ENCODE measurements around the gene HEMGN. TPM values are rescaled to one million over a fixed set of nuclear protein-coding genes. Genes with fewer than 3 reads are reported as not detected.

HEMGN gene
- total RNA-seq, 1 donor from 2014 or later: not detected

- no peak overlapping the region for H3K4me3 Mint-ChIP-seq (ENCODE audit: unreplicated experiment)
- DNase-seq (ENCODE audit: extremely low spot score, unreplicated experiment): no peak
- H3K36me3 Mint-ChIP-seq (ENCODE audit: unreplicated experiment): no peaks in the 10 kb centered on the region
- no peak for TF ChIP-seq CTCF (IDR thresholded peaks at IDR 0.05)
- H3K9me3 Mint-ChIP-seq (ENCODE audit: unreplicated experiment): no peaks in the 10 kb centered on the region
- peaks cover 54% of the 10 kb centered on the region for H3K27me3 Mint-ChIP-seq (ENCODE audit: unreplicated experiment)
- H3K27ac Mint-ChIP-seq (ENCODE audit: unreplicated experiment): no peak overlapping the region
- no peaks in the 10 kb centered on the region for H3K4me1 Mint-ChIP-seq (ENCODE audit: unreplicated experiment)
Observed at GRCh38 chr9:97928986-97929604, 8.9 kb downstream of the HEMGN start.

DNA sequence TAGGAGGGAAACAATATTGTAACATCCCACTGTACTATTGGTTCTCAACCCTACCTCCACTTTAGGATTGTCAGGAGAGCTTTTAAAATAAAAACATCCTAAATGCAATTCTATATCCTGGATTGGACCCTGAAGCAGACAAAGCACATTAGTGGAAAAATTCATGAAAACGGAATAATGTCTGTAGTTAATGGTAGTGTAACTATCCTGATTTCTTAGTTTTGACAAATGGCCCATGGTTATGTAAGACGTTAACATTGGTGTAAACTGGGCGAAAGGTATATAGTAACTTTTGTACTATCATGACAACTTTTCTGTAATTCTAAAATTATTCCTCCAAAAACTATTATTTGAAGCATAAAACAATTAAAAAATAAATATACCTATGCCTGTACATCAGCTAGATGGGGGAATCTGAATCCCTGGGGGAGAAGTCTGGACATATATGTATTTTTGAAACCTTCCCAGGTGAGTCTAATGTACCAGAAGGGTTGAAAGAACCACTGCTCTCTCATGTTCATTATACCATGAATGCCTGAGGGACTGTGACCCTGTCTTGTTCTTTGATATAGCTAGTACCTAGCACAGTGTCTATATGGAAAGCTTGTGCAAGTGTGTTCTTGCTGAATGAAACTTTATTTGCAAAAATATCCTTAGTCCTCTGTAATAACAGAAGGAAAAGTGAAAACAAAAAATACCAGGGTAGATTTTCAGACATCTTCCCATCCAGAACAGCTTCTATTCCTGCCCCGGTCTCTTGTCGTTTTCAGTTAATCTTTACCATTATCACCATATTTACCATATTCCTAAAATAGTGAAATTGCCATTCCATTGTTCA lies 12.3 kb downstream of the HEMGN start:
- peaks cover 33% of the 10 kb centered on the region for H3K27me3 Mint-ChIP-seq (ENCODE audit: unreplicated experiment)
- no peaks in the 10 kb centered on the region for H3K36me3 Mint-ChIP-seq (ENCODE audit: unreplicated experiment)
- no peak for TF ChIP-seq CTCF (IDR thresholded peaks at IDR 0.05)
- no peak for DNase-seq (ENCODE audit: extremely low spot score, unreplicated experiment)
- H3K4me1 Mint-ChIP-seq (ENCODE audit: unreplicated experiment): peaks cover 18% of the 10 kb centered on the region
- H3K27ac Mint-ChIP-seq (ENCODE audit: unreplicated experiment): no peak overlapping the region
- no peaks in the 10 kb centered on the region for H3K9me3 Mint-ChIP-seq (ENCODE audit: unreplicated experiment)
- H3K4me3 Mint-ChIP-seq (ENCODE audit: unreplicated experiment): no peak overlapping the region

- no peak for TF ChIP-seq CTCF (IDR thresholded peaks at IDR 0.05)
- Mint-ChIP-seq H3K9me3 (ENCODE audit: unreplicated experiment) (no peaks in the 10 kb centered on the region), H3K4me3 (ENCODE audit: unreplicated experiment) (no peak overlapping the region), H3K36me3 (ENCODE audit: unreplicated experiment) (no peaks in the 10 kb centered on the region), H3K27me3 (ENCODE audit: unreplicated experiment) (peaks cover 20% of the 10 kb centered on the region), H3K27ac (ENCODE audit: unreplicated experiment) (no peak overlapping the region), H3K4me1 (ENCODE audit: unreplicated experiment) (peaks cover 18% of the 10 kb centered on the region)
- DNase-seq (ENCODE audit: extremely low spot score, unreplicated experiment): no peak
Observed at GRCh38 chr9:97924386-97924785, 13.6 kb downstream of the HEMGN start.

- DNase-seq (ENCODE audit: extremely low spot score, unreplicated experiment): peak; percentile 88
- peak overlapping the region; percentile 82 for H3K27ac Mint-ChIP-seq (ENCODE audit: unreplicated experiment)
Observed at GRCh38 chr9:97923529-97924108, 14.4 kb downstream of the HEMGN start.

More at GRCh38 chr9:97923529-97924108, 14.4 kb downstream of the HEMGN start:
- no peaks in the 10 kb centered on the region for H3K9me3 Mint-ChIP-seq (ENCODE audit: unreplicated experiment)
- peak overlapping the region; percentile 70 for H3K4me3 Mint-ChIP-seq (ENCODE audit: unreplicated experiment)
- H3K27me3 Mint-ChIP-seq (ENCODE audit: unreplicated experiment): peaks cover 14% of the 10 kb centered on the region
- no peaks in the 10 kb centered on the region for H3K36me3 Mint-ChIP-seq (ENCODE audit: unreplicated experiment)
- H3K4me1 Mint-ChIP-seq (ENCODE audit: unreplicated experiment): peaks cover 20% of the 10 kb centered on the region
- TF ChIP-seq CTCF (IDR thresholded peaks at IDR 0.05): peak; percentile 92
